ENCODE measurements around the gene CDK5R2.

DNA sequence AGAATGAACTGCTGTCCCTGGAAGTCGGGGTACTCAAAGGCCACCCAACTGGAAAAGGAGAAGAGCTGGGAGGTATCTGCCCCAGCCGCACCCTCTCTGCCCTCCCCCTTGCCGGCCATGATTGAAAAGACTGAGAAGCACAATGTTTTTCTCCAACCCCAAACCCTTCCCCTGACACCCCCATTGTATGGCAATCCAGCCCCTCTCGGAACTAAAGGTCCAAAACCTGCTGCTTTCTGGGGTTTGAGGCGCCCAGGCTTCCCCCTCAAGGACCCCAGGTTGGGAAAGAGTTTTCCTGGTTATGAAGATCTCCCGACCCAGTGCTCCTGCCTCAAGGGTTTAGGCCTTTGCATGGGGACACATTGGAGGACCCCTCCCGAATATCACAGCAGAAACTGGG is 32.7 kb downstream of the CDK5R2 start:
- TF ChIP-seq, protein P1, sequence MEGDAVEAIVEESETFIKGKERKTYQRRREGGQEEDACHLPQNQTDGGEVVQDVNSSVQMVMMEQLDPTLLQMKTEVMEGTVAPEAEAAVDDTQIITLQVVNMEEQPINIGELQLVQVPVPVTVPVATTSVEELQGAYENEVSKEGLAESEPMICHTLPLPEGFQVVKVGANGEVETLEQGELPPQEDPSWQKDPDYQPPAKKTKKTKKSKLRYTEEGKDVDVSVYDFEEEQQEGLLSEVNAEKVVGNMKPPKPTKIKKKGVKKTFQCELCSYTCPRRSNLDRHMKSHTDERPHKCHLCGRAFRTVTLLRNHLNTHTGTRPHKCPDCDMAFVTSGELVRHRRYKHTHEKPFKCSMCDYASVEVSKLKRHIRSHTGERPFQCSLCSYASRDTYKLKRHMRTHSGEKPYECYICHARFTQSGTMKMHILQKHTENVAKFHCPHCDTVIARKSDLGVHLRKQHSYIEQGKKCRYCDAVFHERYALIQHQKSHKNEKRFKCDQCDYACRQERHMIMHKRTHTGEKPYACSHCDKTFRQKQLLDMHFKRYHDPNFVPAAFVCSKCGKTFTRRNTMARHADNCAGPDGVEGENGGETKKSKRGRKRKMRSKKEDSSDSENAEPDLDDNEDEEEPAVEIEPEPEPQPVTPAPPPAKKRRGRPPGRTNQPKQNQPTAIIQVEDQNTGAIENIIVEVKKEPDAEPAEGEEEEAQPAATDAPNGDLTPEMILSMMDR (IDR thresholded peaks at IDR 0.05), result no peak
- no peak for TF ChIP-seq POLR2A (IDR thresholded peaks at IDR 0.05)
- no peak for TF ChIP-seq POLR2AphosphoS5 (IDR thresholded peaks at IDR 0.05)

Measured in prostate gland (tissue), 2 donors.